GM12878 (cell line): ENCODE measurements around the gene NKAIN2. TPM values are rescaled to one million over a fixed set of nuclear protein-coding genes. Genes with fewer than 3 reads are reported as not detected.

Experiments used
- ATAC-seq: fragments of 200-7000 bp; cut with Tn5 transposase; 3 replicates; pipeline ENCODE4 v1.9.1; 2020; ENCODE audit warnings: mild to moderate bottlenecking, moderate library complexity
- BruUV-seq: library from RNA; stranded (reverse); fragments of 400-500 nt; replicated peaks from 2 replicates; lab custom pipeline; 2021; lab: Mats Ljungman, UMichigan
- CTCF ChIA-PET: fragments of 300-600 bp; sonication (Branson Sonifier 250); formaldehyde crosslinking; extraction: SDS; loops from one replicate; lab custom pipeline; 2021; ENCODE audit warnings: inconsistent platforms; lab: Yijun Ruan, JAX
- POLR2A ChIA-PET: fragments of 350-600 bp; formaldehyde crosslinking; extraction: SDS; loops from one replicate; lab custom pipeline; 2021; ENCODE audit warnings: inconsistent platforms; lab: Charles Lee
- RAD21 ChIA-PET: fragments of 300-600 bp; sonication (Branson Sonifier 250); formaldehyde crosslinking; loops from one replicate; lab custom pipeline; 2023; ENCODE audit warnings: antibody characterized with exemption; ENCODE audit not compliant: unreplicated experiment; lab: Charles Lee
- SMC1A ChIA-PET: fragments of 300-600 bp; sonication (Branson Sonifier 250); formaldehyde crosslinking; loops from one replicate; lab custom pipeline; 2023; ENCODE audit not compliant: unreplicated experiment, uncharacterized antibody; lab: Charles Lee
- DNase-seq: peaks from one replicate; pipeline ENCODE4 v3.0.0-alpha.2; 2011; ENCODE audit warnings: low read depth, low spot score
- FAIRE-seq: peaks from 3 replicates; lab custom pipeline; 2011; peaks lifted over from hg19 to GRCh38; lab: Jason Lieb, UNC
- H2AFZ ChIP-seq: 2 replicates; pipeline ENCODE4 v1.6.0; 2011; ENCODE audit warnings: low read depth, low read length, control low read depth; ENCODE audit not compliant: control insufficient read depth
- H3K27ac ChIP-seq: 2 replicates; pipeline ENCODE4 v1.5.1; 2011; ENCODE audit warnings: control low read depth; ENCODE audit not compliant: control insufficient read depth, insufficient read depth
- H3K27me3 ChIP-seq, 2 experiments: replicated peaks in 1 of 2; 2 replicates each; pipeline versions ENCODE4 v1.6.0 to v1.6.1; 2011; ENCODE audit warnings: low read length in 1 of 2; ENCODE audit not compliant: control insufficient read depth in 2 of 2, insufficient read depth in 2 of 2
- H3K36me3 ChIP-seq, 2 experiments: 2 replicates each; pipeline ENCODE4 v1.5.1; 2011; ENCODE audit warnings: low read length in 1 of 2; ENCODE audit not compliant: control insufficient read depth in 2 of 2, insufficient read depth in 2 of 2
- H3K4me1 ChIP-seq: 2 replicates; pipeline ENCODE4 v1.6.1; 2011; ENCODE audit warnings: mild to moderate bottlenecking, low read length, moderate library complexity, mixed read lengths; ENCODE audit not compliant: control insufficient read depth, insufficient read depth
- H3K4me2 ChIP-seq: 2 replicates; pipeline ENCODE4 v1.6.0; 2011; ENCODE audit warnings: control low read depth; ENCODE audit not compliant: control insufficient read depth, insufficient read depth
- H3K4me3 ChIP-seq: fragments of 200-600 bp; sonication (generic); 2 replicates; pipeline ENCODE4 v1.5.1; 2016
- H3K79me2 ChIP-seq: 2 replicates; pipeline ENCODE4 v1.6.0; 2011; ENCODE audit warnings: low read length; ENCODE audit not compliant: control insufficient read depth, insufficient read depth
- H3K9ac ChIP-seq: 2 replicates; pipeline ENCODE4 v1.8.0; 2011; ENCODE audit warnings: low read length, control low read depth, mixed read lengths; ENCODE audit not compliant: control insufficient read depth, insufficient read depth
- H3K9me3 ChIP-seq: replicated peaks from 3 replicates; pipeline ENCODE4 v1.5.1; 2011; ENCODE audit warnings: mild to moderate bottlenecking, low read length; ENCODE audit not compliant: control insufficient read depth, insufficient read depth
- H4K20me1 ChIP-seq: 2 replicates; pipeline ENCODE4 v1.6.0; 2011; ENCODE audit not compliant: control insufficient read depth, insufficient read depth
- GABPA ChIP-seq: IDR thresholded peaks from 2 replicates; pipeline ENCODE4 v1.6.1; 2014; ENCODE audit warnings: antibody characterized with exemption, low read depth, mild to moderate bottlenecking, inconsistent platforms
- JUNB ChIP-seq: IDR thresholded peaks from 2 replicates; pipeline ENCODE4 v1.6.1; 2016; ENCODE audit warnings: antibody characterized with exemption, mild to moderate bottlenecking
- NR2C1 ChIP-seq: fragments of 450-650 bp; IDR thresholded peaks from 2 replicates; pipeline ENCODE4 v1.6.1; 2017; ENCODE audit warnings: antibody characterized with exemption, mild to moderate bottlenecking, moderate library complexity
- POLR2A ChIP-seq: IDR thresholded peaks from 2 replicates; pipeline ENCODE4 v1.6.1; 2011; ENCODE audit warnings: low read depth, mild to moderate bottlenecking, low read length
- SIN3A ChIP-seq: IDR thresholded peaks from 2 replicates; pipeline ENCODE4 v1.6.1; 2012; ENCODE audit warnings: low read depth, low read length, improper control_type of control experiment
- ZBTB11 ChIP-seq: fragments of 450-650 bp; formaldehyde crosslinking; IDR thresholded peaks from 2 replicates; pipeline ENCODE4 v1.5.0; 2022; ENCODE audit warnings: mild to moderate bottlenecking, missing genetic modification characterization
- WGBS: methylation state at CpG from one replicate; pipeline ENCODE4 v1.1.6; 2016; ENCODE audit warnings: low lambda C conversion rate; ENCODE audit not compliant: insufficient replicate concordance, insufficient coverage; ENCODE audit errors: missing lambda C conversion rate; 5-methylcytosine and 5-hydroxymethylcytosine counted together
- in situ Hi-C: fragments of 300-500 bp; cut with MboI; formaldehyde crosslinking; loops from 9 replicates; pipeline ENCODE4 v1.14.3; 2018; ENCODE audit warnings: mixed read lengths
- intact Hi-C: fragments of 100-400 bp; cut with micrococcal nuclease; formaldehyde crosslinking; loops from one replicate; pipeline ENCODE4 v1.14.2; 2022; ENCODE audit not compliant: unreplicated experiment
- polyA plus RNA-seq, 11 experiments: library from polyadenylated mRNA; depleted of rRNA in 4 of 11; unstranded in 6 of 11; stranded (reverse) in 5 of 11; fragments of >200 nt; fragmentation: Nextera tagmentation in 4 of 11; fragmentation: Illumina TruSeq in 1 of 11; extraction: Ambion mirVana in 4 of 11; extraction: Trizol in 1 of 11; gene quantifications; 1 replicate in 1 of 11; 2 replicates in 10 of 11; pipeline versions ENCODE4 v1.2.1 to v1.2.3, GENCODE V29; 2011 to 2016; ENCODE audit warnings: inconsistent platforms in 2 of 11, missing spikeins in 2 of 11, low read depth in 1 of 11
- total RNA-seq, 4 experiments: library from RNA; depleted of rRNA in 3 of 4; stranded (reverse); fragments of >200 nt in 3 of 4; fragmentation: Illumina TruSeq in 1 of 4; extraction: Trizol in 1 of 4; gene quantifications; 2 replicates each; pipeline versions ENCODE4 v1.2.1 to v1.2.3, GENCODE V29; 2013 to 2021

NKAIN2 gene
- total and polyA plus RNA-seq, 10 of the 15 experiments (the other 5 are each of a cell fraction or from before 2014, with no cell fraction given) = not detected

GRCh38 chr6:123794190-123794589 lies 9.5 kb upstream of the NKAIN2 start:
- FAIRE-seq (no peak), DNase-seq (no peak), ATAC-seq (no peak)
- H3K79me2 ChIP-seq = no peaks in the 10 kb centered on the region
- no peak overlapping the region for H2AFZ ChIP-seq
- ChIA-PET POLR2A (no interaction called here), SMC1A (no interaction called here), CTCF (interaction anchor here (0.6 to 1.3 kb wide), 2 partner anchors 8 to 17 kb away, joined by 3 read pairs; no protein-coding TSS in a partner anchor), RAD21 (no interaction called here)
- in situ Hi-C loops = no loop called here
- no peak overlapping the region for H3K27ac ChIP-seq
- no peak overlapping the region for H3K9ac ChIP-seq
- no peaks in the 10 kb centered on the region for H3K27me3 ChIP-seq
- H3K9me3 ChIP-seq = no peaks in the 10 kb centered on the region
- H4K20me1 ChIP-seq = no peaks in the 10 kb centered on the region
- H3K4me3 ChIP-seq = no peak overlapping the region
- no peaks in the 10 kb centered on the region for H3K4me1 ChIP-seq
- intact Hi-C loops = no loop called here
- no peak overlapping the region for H3K4me2 ChIP-seq
- no peaks in the 10 kb centered on the region for H3K36me3 ChIP-seq
- no peak for TF ChIP-seq SIN3A
- TF ChIP-seq ZBTB11 (CRISPR knock-in tag) = no peak
- no peak for TF ChIP-seq GABPA
- BruUV-seq = no TSS peak
- 68% methylated on average over 2 of the region's 2 CpGs for WGBS

- no peak overlapping the region for H2AFZ ChIP-seq
- ChIA-PET SMC1A (no interaction called here), RAD21 (no interaction called here), CTCF (interaction anchor here (0.6 to 1.3 kb wide), 2 partner anchors 8 to 18 kb away, joined by 3 read pairs; no protein-coding TSS in a partner anchor), POLR2A (no interaction called here)
- FAIRE-seq = no peak
- no peak for DNase-seq
- H3K27ac ChIP-seq = no peak overlapping the region
- no peaks in the 10 kb centered on the region for H3K36me3 ChIP-seq
- in situ Hi-C loops (no loop called here), intact Hi-C loops (no loop called here)
- no peaks in the 10 kb centered on the region for H4K20me1 ChIP-seq
- no peaks in the 10 kb centered on the region for H3K79me2 ChIP-seq
- TF ChIP-seq POLR2A (no peak), NR2C1 (no peak), JUNB (no peak)
- H3K27me3 ChIP-seq = no peaks in the 10 kb centered on the region
- no TSS peak for BruUV-seq
- H3K4me3 ChIP-seq = no peak overlapping the region
- no peak for ATAC-seq
- no peak overlapping the region for H3K9ac ChIP-seq
- no peaks in the 10 kb centered on the region for H3K9me3 ChIP-seq
- H3K4me2 ChIP-seq = no peak overlapping the region
- no peaks in the 10 kb centered on the region for H3K4me1 ChIP-seq
Measured at GRCh38 chr6:123794799-123795198, 8.9 kb upstream of the NKAIN2 start.
